ENCODE data around the gene FAM47E. TPM values are rescaled to one million over a fixed set of nuclear protein-coding genes. Genes with fewer than 3 reads are reported as not detected.

The FAM47E gene
- total and polyA plus RNA-seq, 9 of the 15 experiments (the other 6 are each of a cell fraction or from before 2014, with no cell fraction given) = 3.7 to 15.6 (median 6.4) TPM

DNA sequence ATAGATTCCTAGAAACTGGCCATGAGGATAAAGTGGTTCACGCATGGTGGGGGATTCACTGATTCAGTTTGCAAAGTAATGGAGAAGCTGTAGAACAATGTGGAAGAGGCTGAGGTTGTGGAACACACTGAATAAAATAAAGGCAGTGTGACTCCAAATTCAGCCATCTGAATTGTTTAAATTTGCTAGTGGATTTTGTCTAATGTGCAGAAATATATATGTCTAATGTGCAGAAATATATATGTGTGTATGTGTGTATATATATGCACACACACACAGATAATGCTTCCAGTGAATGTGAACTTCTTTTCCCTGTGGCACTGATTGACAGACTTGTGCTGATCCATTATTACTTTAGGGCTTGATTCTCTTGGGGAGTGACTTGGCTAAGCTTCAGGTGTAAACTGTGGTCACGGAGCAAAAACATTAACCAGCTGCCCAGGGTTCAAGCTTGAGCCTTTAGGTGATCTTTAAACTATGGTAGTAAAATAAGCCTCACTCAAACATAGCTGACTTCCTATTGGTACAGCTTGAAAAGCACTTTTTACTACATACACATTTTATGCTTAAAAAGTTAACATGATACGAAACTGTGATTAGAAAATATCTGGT is 58.5 kb downstream of the FAM47E start:
- intact Hi-C loops (cut with micrococcal nuclease) = no loop called here
- Histone ChIP-seq H3K4me3 (no peak overlapping the region), H3K4me2 (ENCODE audit: insufficient read depth, low read length) (no peak overlapping the region), H4K20me1 (replicated peaks; ENCODE audit: control insufficient read depth, insufficient read depth, low read length) (no peaks in the 10 kb centered on the region), H2AFZ (ENCODE audit: low read depth, low read length) (no peak overlapping the region), H3K9me1 (ENCODE audit: control insufficient read depth, insufficient read depth, low read length) (no peaks in the 10 kb centered on the region), H3K27ac (ENCODE audit: extremely low read depth, low read depth, low read length) (no peak overlapping the region), H3K9ac (ENCODE audit: insufficient read depth in 1 of 2, low read depth in 2 of 2, low read length in 2 of 2) (no peak overlapping the region), H3K36me3 (ENCODE audit: control insufficient read depth, insufficient read depth, low read length) (no peaks in the 10 kb centered on the region), H3K9me3 (replicated peaks; ENCODE audit: control insufficient read depth, insufficient read depth, low read depth, low read length) (no peaks in the 10 kb centered on the region), H3K4me1 (replicated peaks in 1 of 2; ENCODE audit: control insufficient read depth in 2 of 2, insufficient read depth in 2 of 2, low read length in 2 of 2) (peaks cover 6 to 17% of the 10 kb centered on the region in 2 experiments; a peak in 4 of 5 replicates), H3K27me3 (ENCODE audit: control insufficient read depth in 2 of 2, insufficient read depth in 2 of 2, low read length in 2 of 2) (no peaks in the 10 kb centered on the region), H3K79me2 (ENCODE audit: control insufficient read depth, insufficient read depth, low read length) (no peaks in the 10 kb centered on the region)
- FAIRE-seq (peak; percentile 64), DNase-seq (ENCODE audit: extremely low read depth in 1 of 4, low spot score in 3 of 4) (no peak), ATAC-seq (no peak)
- CTCF ChIA-PET (ENCODE audit: low intra/inter-chr PET ratio) = no interaction called here
- 41% methylated on average over 3 of the region's 3 CpGs for WGBS (ENCODE audit: insufficient coverage, low coverage, missing lambda C conversion rate)
- POLR2A ChIA-PET = interaction anchor here (1.0 kb wide), 1 partner anchor 9 kb away, joined by 4 read pairs; no protein-coding TSS in a partner anchor
- BruUV-seq (replicated peaks) = no TSS peak
- in situ Hi-C loops (cut with MboI) = no loop called here
- TF ChIP-seq, protein P1, sequence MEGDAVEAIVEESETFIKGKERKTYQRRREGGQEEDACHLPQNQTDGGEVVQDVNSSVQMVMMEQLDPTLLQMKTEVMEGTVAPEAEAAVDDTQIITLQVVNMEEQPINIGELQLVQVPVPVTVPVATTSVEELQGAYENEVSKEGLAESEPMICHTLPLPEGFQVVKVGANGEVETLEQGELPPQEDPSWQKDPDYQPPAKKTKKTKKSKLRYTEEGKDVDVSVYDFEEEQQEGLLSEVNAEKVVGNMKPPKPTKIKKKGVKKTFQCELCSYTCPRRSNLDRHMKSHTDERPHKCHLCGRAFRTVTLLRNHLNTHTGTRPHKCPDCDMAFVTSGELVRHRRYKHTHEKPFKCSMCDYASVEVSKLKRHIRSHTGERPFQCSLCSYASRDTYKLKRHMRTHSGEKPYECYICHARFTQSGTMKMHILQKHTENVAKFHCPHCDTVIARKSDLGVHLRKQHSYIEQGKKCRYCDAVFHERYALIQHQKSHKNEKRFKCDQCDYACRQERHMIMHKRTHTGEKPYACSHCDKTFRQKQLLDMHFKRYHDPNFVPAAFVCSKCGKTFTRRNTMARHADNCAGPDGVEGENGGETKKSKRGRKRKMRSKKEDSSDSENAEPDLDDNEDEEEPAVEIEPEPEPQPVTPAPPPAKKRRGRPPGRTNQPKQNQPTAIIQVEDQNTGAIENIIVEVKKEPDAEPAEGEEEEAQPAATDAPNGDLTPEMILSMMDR (IDR thresholded peaks at IDR 0.05 in 2 of 3, conservative IDR thresholded peaks at IDR 0.05 in 1 of 3; ENCODE audit: insufficient read depth in 2 of 3, low read depth in 1 of 3, low read length in 3 of 3) = no peak
- TF ChIP-seq ILK (tag; IDR thresholded peaks at IDR 0.05; ENCODE audit: borderline replicate concordance, low read depth) (no peak), ZNF431 (CRISPR knock-in tag; IDR thresholded peaks at IDR 0.05) (no peak), SUPT5H (IDR thresholded peaks at IDR 0.05) (no peak), ETV1 (tag; conservative IDR thresholded peaks at IDR 0.05; ENCODE audit: low read depth) (no peak), C11orf30 (IDR thresholded peaks at IDR 0.05; ENCODE audit: low read depth) (peak; percentile 31; the same call in 1 of the 2 replicates), CHD4 (IDR thresholded peaks at IDR 0.05; ENCODE audit: insufficient read depth, insufficient replicate concordance, low read depth, low read length, poor library complexity, severe bottlenecking) (no peak), ZNF780A (CRISPR knock-in tag; IDR thresholded peaks at IDR 0.05) (no peak), FOXA1 (IDR thresholded peaks at IDR 0.05; ENCODE audit: borderline replicate concordance) (no peak), ZNF316 (IDR thresholded peaks at IDR 0.05) (peak; percentile 48; the same call in 1 of the 2 replicates), SP1 (CRISPR knock-in tag; IDR thresholded peaks at IDR 0.05) (no peak)
- TF ChIP-seq, protein P2, sequence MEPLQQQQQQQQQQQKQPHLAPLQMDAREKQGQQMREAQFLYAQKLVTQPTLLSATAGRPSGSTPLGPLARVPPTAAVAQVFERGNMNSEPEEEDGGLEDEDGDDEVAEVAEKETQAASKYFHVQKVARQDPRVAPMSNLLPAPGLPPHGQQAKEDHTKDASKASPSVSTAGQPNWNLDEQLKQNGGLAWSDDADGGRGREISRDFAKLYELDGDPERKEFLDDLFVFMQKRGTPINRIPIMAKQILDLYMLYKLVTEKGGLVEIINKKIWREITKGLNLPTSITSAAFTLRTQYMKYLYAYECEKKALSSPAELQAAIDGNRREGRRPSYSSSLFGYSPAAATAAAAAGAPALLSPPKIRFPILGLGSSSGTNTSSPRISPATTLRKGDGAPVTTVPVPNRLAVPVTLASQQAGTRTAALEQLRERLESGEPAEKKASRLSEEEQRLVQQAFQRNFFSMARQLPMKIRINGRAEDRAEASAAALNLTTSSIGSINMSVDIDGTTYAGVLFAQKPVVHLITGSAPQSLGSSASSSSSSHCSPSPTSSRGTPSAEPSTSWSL (CRISPR knock-in tag; IDR thresholded peaks at IDR 0.05; ENCODE audit: borderline replicate concordance) = no peak
- TF ChIP-seq, protein P3, sequence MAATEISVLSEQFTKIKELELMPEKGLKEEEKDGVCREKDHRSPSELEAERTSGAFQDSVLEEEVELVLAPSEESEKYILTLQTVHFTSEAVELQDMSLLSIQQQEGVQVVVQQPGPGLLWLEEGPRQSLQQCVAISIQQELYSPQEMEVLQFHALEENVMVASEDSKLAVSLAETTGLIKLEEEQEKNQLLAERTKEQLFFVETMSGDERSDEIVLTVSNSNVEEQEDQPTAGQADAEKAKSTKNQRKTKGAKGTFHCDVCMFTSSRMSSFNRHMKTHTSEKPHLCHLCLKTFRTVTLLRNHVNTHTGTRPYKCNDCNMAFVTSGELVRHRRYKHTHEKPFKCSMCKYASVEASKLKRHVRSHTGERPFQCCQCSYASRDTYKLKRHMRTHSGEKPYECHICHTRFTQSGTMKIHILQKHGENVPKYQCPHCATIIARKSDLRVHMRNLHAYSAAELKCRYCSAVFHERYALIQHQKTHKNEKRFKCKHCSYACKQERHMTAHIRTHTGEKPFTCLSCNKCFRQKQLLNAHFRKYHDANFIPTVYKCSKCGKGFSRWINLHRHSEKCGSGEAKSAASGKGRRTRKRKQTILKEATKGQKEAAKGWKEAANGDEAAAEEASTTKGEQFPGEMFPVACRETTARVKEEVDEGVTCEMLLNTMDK (IDR thresholded peaks at IDR 0.05; ENCODE audit: borderline replicate concordance, insufficient read depth, low read depth, low read length, poor library complexity, severe bottlenecking) = no peak
- TF ChIP-seq, protein P4, sequence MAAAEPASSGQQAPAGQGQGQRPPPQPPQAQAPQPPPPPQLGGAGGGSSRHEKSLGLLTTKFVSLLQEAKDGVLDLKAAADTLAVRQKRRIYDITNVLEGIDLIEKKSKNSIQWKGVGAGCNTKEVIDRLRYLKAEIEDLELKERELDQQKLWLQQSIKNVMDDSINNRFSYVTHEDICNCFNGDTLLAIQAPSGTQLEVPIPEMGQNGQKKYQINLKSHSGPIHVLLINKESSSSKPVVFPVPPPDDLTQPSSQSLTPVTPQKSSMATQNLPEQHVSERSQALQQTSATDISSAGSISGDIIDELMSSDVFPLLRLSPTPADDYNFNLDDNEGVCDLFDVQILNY (CRISPR knock-in tag; IDR thresholded peaks at IDR 0.05) = no peak
